A673 (cell line): Measurements from ENCODE around the gene DIRAS1. TPM values are rescaled to one million over a fixed set of nuclear protein-coding genes. Genes with fewer than 3 reads are reported as not detected.

Experiments used
- BruUV-seq: library from RNA; stranded (reverse); fragments of 400-500 nt; replicated peaks from 2 replicates; lab custom pipeline; 2021; lab: Mats Ljungman, UMichigan
- CTCF ChIA-PET: fragments of 300-600 bp; sonication (Branson Sonifier 250); formaldehyde crosslinking; loops from one replicate; lab custom pipeline; 2022; ENCODE audit warnings: antibody characterized with exemption; lab: Charles Lee
- POLR2A ChIA-PET: fragments of 300-600 bp; sonication (Branson Sonifier 250); formaldehyde crosslinking; loops from one replicate; lab custom pipeline; 2022; ENCODE audit warnings: antibody characterized with exemption; ENCODE audit not compliant: low non-redundant PET; lab: Charles Lee
- DNase-seq: peaks from one replicate; pipeline ENCODE4 v3.0.0-alpha.2; 2015; ENCODE audit warnings: low spot score
- H3K27ac ChIP-seq: fragments of 200-600 bp; sonication (generic); 2 replicates; pipeline ENCODE4 v1.5.1; 2016; ENCODE audit warnings: mixed run types, low read depth, mild to moderate bottlenecking, mixed read lengths, antibody characterized with exemption, low read length; ENCODE audit not compliant: poor library complexity, severe bottlenecking
- H3K27me3 ChIP-seq: fragments of 200-600 bp; sonication (generic); replicated peaks from 2 replicates; pipeline ENCODE4 v1.6.1; 2017; ENCODE audit warnings: mixed run types, low read depth, mild to moderate bottlenecking, mixed read lengths, antibody characterized with exemption, low read length; ENCODE audit not compliant: insufficient read depth, poor library complexity
- H3K36me3 ChIP-seq: fragments of 200-600 bp; sonication (generic); 2 replicates; pipeline ENCODE4 v1.6.1; 2016; ENCODE audit warnings: mixed run types, mild to moderate bottlenecking, mixed read lengths, antibody characterized with exemption, low read length; ENCODE audit not compliant: insufficient read depth, poor library complexity, severe bottlenecking
- H3K4me1 ChIP-seq: fragments of 200-600 bp; sonication (generic); 2 replicates; pipeline ENCODE4 v1.6.1; 2017; ENCODE audit warnings: mixed run types, mild to moderate bottlenecking, mixed read lengths, antibody characterized with exemption, low read length; ENCODE audit not compliant: insufficient read depth, poor library complexity, severe bottlenecking
- H3K4me3 ChIP-seq: fragments of 200-600 bp; sonication (generic); 2 replicates; pipeline ENCODE4 v1.5.1; 2016; ENCODE audit warnings: low read depth, mixed run types, mild to moderate bottlenecking, mixed read lengths, low read length; ENCODE audit not compliant: poor library complexity, severe bottlenecking
- H3K9me3 ChIP-seq: fragments of 200-600 bp; sonication (generic); 2 replicates; pipeline ENCODE4 v1.6.1; 2016; ENCODE audit warnings: mixed run types, low read depth, mild to moderate bottlenecking, mixed read lengths, antibody characterized with exemption, low read length; ENCODE audit not compliant: poor library complexity, severe bottlenecking
- EZH2 ChIP-seq: fragments of 200-600 bp; sonication (generic); IDR thresholded peaks from 2 replicates; pipeline ENCODE4 v1.6.1; 2017; ENCODE audit warnings: borderline replicate concordance, low read depth, mild to moderate bottlenecking, mixed read lengths, antibody characterized with exemption, low read length; ENCODE audit not compliant: poor library complexity, severe bottlenecking
- intact Hi-C: fragments of 100-400 bp; cut with micrococcal nuclease; formaldehyde crosslinking; loops from one replicate; pipeline ENCODE4 v1.10.0; 2022; ENCODE audit not compliant: unreplicated experiment
- total RNA-seq: library from RNA; stranded (reverse); gene quantifications from 2 replicates; pipeline ENCODE4 v1.2.3, GENCODE V29; 2021
- TF ChIP-seq, protein P1 (sequence below): fragments of 300-800, 200-600 bp; sonication (generic); conservative IDR thresholded peaks from 2 replicates; pipeline ENCODE4 v1.5.1; 2017; ENCODE audit warnings: low read depth, mild to moderate bottlenecking, antibody characterized with exemption, low read length, moderate library complexity, mixed read lengths

The DIRAS1 gene
- total RNA-seq, 1 experiment from 2014 or later: 36.8 TPM

DNA sequence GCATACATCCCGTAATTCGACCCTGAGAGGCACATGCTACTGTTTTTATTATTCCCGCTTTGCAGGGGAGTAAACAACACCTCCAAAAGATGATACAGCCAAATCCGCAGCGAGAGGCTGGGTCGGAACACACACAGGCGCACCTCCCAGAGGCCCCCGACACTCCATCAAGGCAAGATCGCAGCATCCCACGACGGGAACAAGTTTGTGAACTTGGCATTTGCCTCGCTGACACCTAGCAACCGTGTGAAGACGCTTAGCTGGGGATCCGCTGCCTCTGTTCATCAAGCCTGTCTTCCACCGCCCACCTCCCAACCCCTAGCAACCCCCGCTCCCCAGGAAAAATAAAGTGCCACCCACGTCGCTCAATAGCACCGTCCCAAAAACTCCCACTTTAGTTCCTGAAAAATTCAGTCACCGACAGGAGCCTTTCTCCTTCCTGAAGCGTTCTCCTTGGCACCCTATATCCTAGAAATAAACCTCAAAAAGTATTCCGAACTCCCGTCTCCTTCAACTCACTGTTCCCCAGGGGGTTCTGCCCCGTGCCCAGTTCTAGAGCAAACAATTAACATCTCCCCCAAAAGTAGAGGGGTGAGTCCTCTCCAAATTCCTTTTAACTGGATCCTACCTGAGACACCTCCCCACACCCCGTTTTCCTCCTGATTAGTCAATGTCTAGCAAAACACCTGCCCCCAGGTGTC lies 20.4 kb downstream of the DIRAS1 start:
- H3K9me3 ChIP-seq: no peaks in the 10 kb centered on the region
- no TSS peak for BruUV-seq
- H3K27me3 ChIP-seq: peaks cover 25% of the 10 kb centered on the region
- ChIA-PET POLR2A (no interaction called here), CTCF (no interaction called here)
- intact Hi-C loops: no loop called here
- no peaks in the 10 kb centered on the region for H3K36me3 ChIP-seq
- H3K4me1 ChIP-seq: no peaks in the 10 kb centered on the region
- no peak overlapping the region for H3K4me3 ChIP-seq
- TF ChIP-seq EZH2: peak; percentile 38
- TF ChIP-seq, protein P1, sequence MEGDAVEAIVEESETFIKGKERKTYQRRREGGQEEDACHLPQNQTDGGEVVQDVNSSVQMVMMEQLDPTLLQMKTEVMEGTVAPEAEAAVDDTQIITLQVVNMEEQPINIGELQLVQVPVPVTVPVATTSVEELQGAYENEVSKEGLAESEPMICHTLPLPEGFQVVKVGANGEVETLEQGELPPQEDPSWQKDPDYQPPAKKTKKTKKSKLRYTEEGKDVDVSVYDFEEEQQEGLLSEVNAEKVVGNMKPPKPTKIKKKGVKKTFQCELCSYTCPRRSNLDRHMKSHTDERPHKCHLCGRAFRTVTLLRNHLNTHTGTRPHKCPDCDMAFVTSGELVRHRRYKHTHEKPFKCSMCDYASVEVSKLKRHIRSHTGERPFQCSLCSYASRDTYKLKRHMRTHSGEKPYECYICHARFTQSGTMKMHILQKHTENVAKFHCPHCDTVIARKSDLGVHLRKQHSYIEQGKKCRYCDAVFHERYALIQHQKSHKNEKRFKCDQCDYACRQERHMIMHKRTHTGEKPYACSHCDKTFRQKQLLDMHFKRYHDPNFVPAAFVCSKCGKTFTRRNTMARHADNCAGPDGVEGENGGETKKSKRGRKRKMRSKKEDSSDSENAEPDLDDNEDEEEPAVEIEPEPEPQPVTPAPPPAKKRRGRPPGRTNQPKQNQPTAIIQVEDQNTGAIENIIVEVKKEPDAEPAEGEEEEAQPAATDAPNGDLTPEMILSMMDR: no peak
- H3K27ac ChIP-seq: no peak overlapping the region
- DNase-seq: no peak

DNA sequence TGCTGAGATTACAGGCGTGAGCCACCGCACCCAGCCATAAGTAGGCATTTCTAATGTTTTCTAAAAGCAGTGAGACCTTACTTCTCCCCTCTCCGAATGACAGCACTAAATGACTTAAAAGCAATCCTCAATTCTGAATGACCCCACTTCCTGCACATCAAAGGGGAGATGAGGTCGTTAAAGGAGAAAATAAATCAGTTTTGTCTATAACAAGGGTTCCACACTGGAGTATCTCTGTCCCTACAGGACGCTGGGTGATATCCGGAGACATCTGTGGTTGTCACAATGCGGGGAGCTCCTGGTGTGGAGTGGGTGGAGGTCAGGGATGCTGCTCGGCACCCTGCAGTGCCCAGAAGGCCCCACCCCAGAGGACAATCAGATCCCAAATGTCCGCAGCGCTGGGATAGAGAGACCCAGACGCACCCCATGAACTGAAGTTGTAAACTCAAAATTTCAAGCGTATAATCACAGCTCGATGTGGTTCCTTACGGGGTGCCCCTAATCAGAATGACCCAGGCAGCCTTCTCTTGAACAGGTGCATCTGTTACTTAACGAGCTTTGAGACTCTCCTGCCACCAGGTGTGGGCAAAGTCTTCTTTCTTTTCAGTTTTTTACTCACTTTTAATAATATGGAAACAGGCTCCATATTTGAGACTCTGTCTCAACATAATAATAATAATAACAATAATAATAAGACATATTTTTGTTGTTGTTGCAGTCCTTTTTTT lies 21.6 kb downstream of the DIRAS1 start:
- ChIA-PET CTCF (no interaction called here), POLR2A (no interaction called here)
- no peak for TF ChIP-seq EZH2
- TF ChIP-seq, protein P1: no peak
- H3K4me1 ChIP-seq: no peaks in the 10 kb centered on the region
- H3K4me3 ChIP-seq: no peak overlapping the region
- no peaks in the 10 kb centered on the region for H3K36me3 ChIP-seq
- H3K27me3 ChIP-seq: peaks cover 25% of the 10 kb centered on the region
- no TSS peak for BruUV-seq
- no peak for DNase-seq
- no peaks in the 10 kb centered on the region for H3K9me3 ChIP-seq
- H3K27ac ChIP-seq: no peak overlapping the region
- intact Hi-C loops: no loop called here

DNA sequence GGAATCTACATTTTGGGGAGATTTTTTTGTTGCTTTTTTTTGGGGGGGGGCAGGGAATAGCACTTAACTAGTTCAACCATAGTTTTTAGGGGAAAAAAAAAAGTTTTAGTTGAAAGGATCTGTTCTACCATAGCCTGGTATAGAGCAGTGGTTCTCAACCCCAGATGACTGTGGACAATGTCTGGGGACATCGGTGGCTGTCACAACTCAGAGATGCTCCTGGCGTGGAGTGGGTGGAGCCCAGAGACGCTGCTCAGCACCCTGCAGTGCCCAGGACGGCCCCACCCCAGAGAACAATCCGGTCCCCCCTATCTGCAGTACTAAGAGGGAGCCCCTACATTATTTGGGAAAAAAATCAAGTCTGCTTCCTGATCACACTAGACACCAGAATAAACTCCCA lies 27.0 kb downstream of the DIRAS1 start:
- DNase-seq: no peak
- no peaks in the 10 kb centered on the region for H3K36me3 ChIP-seq
- intact Hi-C loops: no loop called here
- H3K27ac ChIP-seq: no peak overlapping the region
- CTCF ChIA-PET: no interaction called here
- POLR2A ChIA-PET: no interaction called here
- TF ChIP-seq, protein P1: no peak
- no peak for TF ChIP-seq EZH2
- H3K4me3 ChIP-seq: no peak overlapping the region
- BruUV-seq: no TSS peak
- H3K4me1 ChIP-seq: no peaks in the 10 kb centered on the region
- no peaks in the 10 kb centered on the region for H3K27me3 ChIP-seq
- H3K9me3 ChIP-seq: no peaks in the 10 kb centered on the region
